Measurements from ENCODE around the gene SLC30A1.

SLC30A1 gene

DNA sequence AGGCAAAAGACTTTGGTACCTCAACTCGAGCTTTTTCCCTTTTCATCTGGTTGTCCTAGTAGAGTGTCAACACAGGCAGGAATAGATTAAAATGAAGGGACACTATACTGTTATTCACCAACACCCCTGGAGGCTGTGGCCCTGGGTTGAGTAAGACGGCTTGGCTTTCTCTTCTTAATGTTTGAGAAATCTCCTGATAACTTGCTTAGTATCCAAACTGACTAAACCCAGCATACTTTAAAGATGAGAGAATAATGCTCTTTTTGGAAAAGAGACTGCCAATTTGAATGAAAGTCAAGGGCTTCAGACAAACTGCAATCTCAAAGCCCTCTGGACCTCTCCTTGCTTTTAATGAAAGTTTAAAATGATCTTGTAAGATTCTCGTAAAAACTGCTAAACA lies 2.6 kb upstream of the SLC30A1 start:
- Histone ChIP-seq H3K79me2 (ENCODE audit: insufficient read depth, low read length) (peaks cover 19% of the 10 kb centered on the region), H3K9ac (ENCODE audit: low read depth, low read length, poor library complexity, severe bottlenecking) (peak overlapping the region; percentile 42), H3K9me2 (replicated peaks; ENCODE audit: low read depth, low read length) (no peaks in the 10 kb centered on the region), H3K9me3 (ENCODE audit: insufficient read depth, low read depth, low read length) (no peaks in the 10 kb centered on the region), H3K27me3 (ENCODE audit: insufficient read depth, low read length, poor library complexity, severe bottlenecking) (no peaks in the 10 kb centered on the region), H2AFZ (ENCODE audit: low read length) (0 out of 2 replicates have a peak overlapping the region, but pooled peaks have one; percentile 31), H3K4me2 (ENCODE audit: low read depth, low read length, poor library complexity, severe bottlenecking) (peak overlapping the region; percentile 65), H3K4me1 (ENCODE audit: insufficient read depth, low read length, poor library complexity, severe bottlenecking) (peaks cover 46% of the 10 kb centered on the region), H3K4me3 (ENCODE audit: low read length, poor library complexity, severe bottlenecking) (peak overlapping the region; percentile 48), H4K20me1 (ENCODE audit: insufficient read depth, low read length, poor library complexity, severe bottlenecking) (peaks cover 11% of the 10 kb centered on the region), H3K36me3 (ENCODE audit: insufficient read depth, low read length) (no peaks in the 10 kb centered on the region), H3F3A (ENCODE audit: low read depth) (peaks cover 8% of the 10 kb centered on the region)
- TF ChIP-seq, protein P1, sequence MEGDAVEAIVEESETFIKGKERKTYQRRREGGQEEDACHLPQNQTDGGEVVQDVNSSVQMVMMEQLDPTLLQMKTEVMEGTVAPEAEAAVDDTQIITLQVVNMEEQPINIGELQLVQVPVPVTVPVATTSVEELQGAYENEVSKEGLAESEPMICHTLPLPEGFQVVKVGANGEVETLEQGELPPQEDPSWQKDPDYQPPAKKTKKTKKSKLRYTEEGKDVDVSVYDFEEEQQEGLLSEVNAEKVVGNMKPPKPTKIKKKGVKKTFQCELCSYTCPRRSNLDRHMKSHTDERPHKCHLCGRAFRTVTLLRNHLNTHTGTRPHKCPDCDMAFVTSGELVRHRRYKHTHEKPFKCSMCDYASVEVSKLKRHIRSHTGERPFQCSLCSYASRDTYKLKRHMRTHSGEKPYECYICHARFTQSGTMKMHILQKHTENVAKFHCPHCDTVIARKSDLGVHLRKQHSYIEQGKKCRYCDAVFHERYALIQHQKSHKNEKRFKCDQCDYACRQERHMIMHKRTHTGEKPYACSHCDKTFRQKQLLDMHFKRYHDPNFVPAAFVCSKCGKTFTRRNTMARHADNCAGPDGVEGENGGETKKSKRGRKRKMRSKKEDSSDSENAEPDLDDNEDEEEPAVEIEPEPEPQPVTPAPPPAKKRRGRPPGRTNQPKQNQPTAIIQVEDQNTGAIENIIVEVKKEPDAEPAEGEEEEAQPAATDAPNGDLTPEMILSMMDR (conservative IDR thresholded peaks at IDR 0.05; ENCODE audit: low read length): no peak
- no peak for TF ChIP-seq EZH2phosphoT487 (IDR thresholded peaks at IDR 0.05; ENCODE audit: borderline replicate concordance)

DNA sequence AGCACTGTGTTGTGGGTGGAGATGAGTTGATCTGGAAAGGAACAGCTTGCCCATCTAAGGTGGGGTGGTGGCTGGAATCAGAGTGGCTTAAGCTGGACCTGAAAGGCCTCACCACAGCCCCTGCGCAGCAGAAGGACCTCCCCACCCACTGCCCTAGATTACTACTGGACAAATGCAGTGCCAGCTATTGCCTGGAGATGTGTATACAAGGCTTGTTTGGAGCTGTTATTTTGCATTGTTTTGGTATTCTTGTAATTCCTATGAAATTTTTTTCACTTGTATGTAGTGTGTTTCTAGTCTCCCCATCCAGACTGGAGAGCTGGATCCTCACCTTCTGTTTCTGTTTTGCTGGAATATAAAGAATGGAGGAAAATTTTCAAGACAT lies 1.3 kb upstream of the SLC30A1 start:
- Histone ChIP-seq H2AFZ (ENCODE audit: low read length) (no peak overlapping the region), H3K36me3 (ENCODE audit: insufficient read depth, low read length) (no peaks in the 10 kb centered on the region; the same call in 1 of the 2 replicates), H3K4me3 (ENCODE audit: low read length, poor library complexity, severe bottlenecking) (peak overlapping the region; percentile 80), H3K4me2 (ENCODE audit: low read depth, low read length, poor library complexity, severe bottlenecking) (peak overlapping the region; percentile 70), H3K9ac (ENCODE audit: low read depth, low read length, poor library complexity, severe bottlenecking) (peak overlapping the region; percentile 66), H4K20me1 (ENCODE audit: insufficient read depth, low read length, poor library complexity, severe bottlenecking) (peaks cover 23% of the 10 kb centered on the region), H3K9me3 (ENCODE audit: insufficient read depth, low read depth, low read length) (no peaks in the 10 kb centered on the region), H3K4me1 (ENCODE audit: insufficient read depth, low read length, poor library complexity, severe bottlenecking) (peaks cover 58% of the 10 kb centered on the region), H3K9me2 (replicated peaks; ENCODE audit: low read depth, low read length) (no peaks in the 10 kb centered on the region), H3F3A (ENCODE audit: low read depth) (peaks cover 8% of the 10 kb centered on the region), H3K27me3 (ENCODE audit: insufficient read depth, low read length, poor library complexity, severe bottlenecking) (no peaks in the 10 kb centered on the region), H3K79me2 (ENCODE audit: insufficient read depth, low read length) (peaks cover 32% of the 10 kb centered on the region)
- TF ChIP-seq, protein P1 (conservative IDR thresholded peaks at IDR 0.05; ENCODE audit: low read length): no peak
- no peak for TF ChIP-seq EZH2phosphoT487 (IDR thresholded peaks at IDR 0.05; ENCODE audit: borderline replicate concordance)

DNA sequence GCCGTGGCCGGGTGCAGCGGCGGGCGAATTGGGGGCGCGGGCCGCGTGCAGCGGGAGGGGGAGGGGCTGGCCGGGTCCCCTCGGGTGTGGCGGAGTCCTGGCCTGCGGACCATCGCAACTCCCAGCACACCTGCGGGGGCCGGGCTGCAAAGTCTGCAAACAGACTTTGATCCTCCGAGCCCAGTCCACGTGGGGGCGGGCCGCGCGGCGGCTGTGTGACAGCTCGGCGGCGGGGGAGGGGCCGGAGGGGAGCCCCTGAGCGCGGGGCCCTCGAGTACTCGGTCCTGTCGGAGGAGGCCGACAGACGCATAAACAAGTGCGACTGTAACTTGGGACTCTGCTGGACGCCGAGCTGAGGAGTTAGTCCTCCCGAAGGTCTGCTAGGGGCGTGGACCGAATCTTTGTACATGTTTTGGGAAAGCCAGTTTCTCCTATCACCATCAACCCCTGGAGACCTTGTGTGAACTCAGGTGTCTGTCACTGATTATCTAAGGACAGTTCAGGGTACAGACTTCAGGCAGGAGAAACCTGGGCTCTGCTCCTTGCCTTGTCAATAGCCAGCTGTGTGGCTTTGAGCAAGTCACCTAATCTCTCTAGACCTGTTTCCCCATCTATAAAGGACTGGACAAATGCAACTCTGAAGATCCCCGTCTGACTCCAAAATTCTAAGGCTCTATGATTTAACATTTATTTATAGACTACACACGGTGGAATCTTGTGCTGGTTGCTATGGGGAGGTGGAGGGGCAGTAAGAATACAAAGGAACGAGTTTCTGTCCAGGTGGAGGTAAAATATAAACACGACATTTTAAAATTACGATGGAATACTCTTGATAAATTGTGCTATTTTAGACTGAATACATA lies 710 bp upstream of the SLC30A1 start:
- Histone ChIP-seq H4K20me1 (ENCODE audit: insufficient read depth, low read length, poor library complexity, severe bottlenecking) (peaks cover 30% of the 10 kb centered on the region), H2AFZ (ENCODE audit: low read length) (peak overlapping the region; percentile 82), H3K79me2 (ENCODE audit: insufficient read depth, low read length) (peaks cover 38% of the 10 kb centered on the region), H3F3A (ENCODE audit: low read depth) (peaks cover 8% of the 10 kb centered on the region), H3K9me2 (replicated peaks; ENCODE audit: low read depth, low read length) (no peaks in the 10 kb centered on the region), H3K9me3 (ENCODE audit: insufficient read depth, low read depth, low read length) (no peaks in the 10 kb centered on the region), H3K27me3 (ENCODE audit: insufficient read depth, low read length, poor library complexity, severe bottlenecking) (no peaks in the 10 kb centered on the region), H3K9ac (ENCODE audit: low read depth, low read length, poor library complexity, severe bottlenecking) (peak overlapping the region; percentile 66), H3K36me3 (ENCODE audit: insufficient read depth, low read length) (no peaks in the 10 kb centered on the region; the same call in 1 of the 2 replicates), H3K4me3 (ENCODE audit: low read length, poor library complexity, severe bottlenecking) (peak overlapping the region; percentile 80), H3K4me1 (ENCODE audit: insufficient read depth, low read length, poor library complexity, severe bottlenecking) (peaks cover 64% of the 10 kb centered on the region), H3K4me2 (ENCODE audit: low read depth, low read length, poor library complexity, severe bottlenecking) (peak overlapping the region; percentile 70)
- TF ChIP-seq, protein P1 (conservative IDR thresholded peaks at IDR 0.05; ENCODE audit: low read length): no peak
- TF ChIP-seq EZH2phosphoT487 (IDR thresholded peaks at IDR 0.05; ENCODE audit: borderline replicate concordance): no peak
